ENCODE measurements around the gene TBX22. TPM values are rescaled to one million over a fixed set of nuclear protein-coding genes. Genes with fewer than 3 reads are reported as not detected.

Gene TBX22, protein sequence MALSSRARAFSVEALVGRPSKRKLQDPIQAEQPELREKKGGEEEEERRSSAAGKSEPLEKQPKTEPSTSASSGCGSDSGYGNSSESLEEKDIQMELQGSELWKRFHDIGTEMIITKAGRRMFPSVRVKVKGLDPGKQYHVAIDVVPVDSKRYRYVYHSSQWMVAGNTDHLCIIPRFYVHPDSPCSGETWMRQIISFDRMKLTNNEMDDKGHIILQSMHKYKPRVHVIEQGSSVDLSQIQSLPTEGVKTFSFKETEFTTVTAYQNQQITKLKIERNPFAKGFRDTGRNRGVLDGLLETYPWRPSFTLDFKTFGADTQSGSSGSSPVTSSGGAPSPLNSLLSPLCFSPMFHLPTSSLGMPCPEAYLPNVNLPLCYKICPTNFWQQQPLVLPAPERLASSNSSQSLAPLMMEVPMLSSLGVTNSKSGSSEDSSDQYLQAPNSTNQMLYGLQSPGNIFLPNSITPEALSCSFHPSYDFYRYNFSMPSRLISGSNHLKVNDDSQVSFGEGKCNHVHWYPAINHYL
- total RNA-seq, result not detected
- not detected for polyA plus RNA-seq
- long read RNA-seq, donor 1, result 0 reads
- long read RNA-seq, donor 2, result 0 reads
- long read RNA-seq, donor 3, result 0 reads

DNA sequence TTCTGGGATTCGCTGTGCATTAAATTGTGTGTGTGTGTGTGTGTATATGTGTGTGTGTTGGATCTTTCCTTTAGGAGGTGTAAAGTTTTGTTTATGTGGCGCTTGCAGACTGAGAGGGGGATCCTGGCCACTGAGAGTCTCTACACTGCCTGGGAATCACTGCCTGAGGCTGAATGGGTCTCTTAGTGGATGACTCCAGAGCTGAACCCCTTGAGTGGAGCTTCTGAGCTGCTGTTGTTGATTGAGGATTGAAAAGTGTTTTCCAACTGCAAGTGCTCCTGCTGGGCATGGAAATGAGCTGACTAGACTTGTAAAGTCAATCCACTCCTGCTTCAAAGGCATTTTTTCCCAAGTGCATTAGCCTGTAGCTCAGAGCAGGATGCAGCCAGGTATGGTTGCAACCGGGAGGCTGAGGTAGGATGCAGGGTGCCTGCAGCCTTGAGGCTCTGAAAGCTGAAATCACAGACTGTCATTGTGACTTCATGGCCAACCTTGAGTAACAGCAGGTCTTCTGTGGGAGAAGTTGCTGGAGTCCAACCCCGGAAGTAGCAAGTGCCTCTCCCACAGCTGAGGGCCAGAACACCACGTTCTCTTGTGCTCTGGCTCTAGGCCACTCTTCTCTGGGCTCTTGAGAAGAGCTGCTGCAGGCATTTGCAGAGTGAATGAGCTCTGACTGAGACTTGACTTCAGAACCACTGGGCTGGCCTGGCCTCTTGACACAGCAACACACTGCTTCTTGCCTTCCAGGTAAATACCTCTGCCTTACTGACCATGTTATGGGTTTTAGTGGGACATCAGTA, at the start of gene TBX22:
TSS of gene TBX22 (plus strand) at position 613 of the 800 bp plus-strand sequence. CDS start 7,517 bp downstream, outside the sequence.
- intact Hi-C loops (cut with DNase I), result no loop called here
- Histone ChIP-seq H3K4me1 (no peaks in the 10 kb centered on the region), H3K27me3 (peaks cover 0 to 17% (median 0%) of the 10 kb centered on the region in 9 donors), H3K36me3 (no peaks in the 10 kb centered on the region), H3K27ac (no peak within 1 kb of the TSS), H3K9me3 (no peaks in the 10 kb centered on the region), H3K4me3 (no peak within 1 kb of the TSS)
- peak in 1 of 4 donors; percentile 68 for ATAC-seq
- DNase-seq, result no peak
- TF ChIP-seq, protein P1, sequence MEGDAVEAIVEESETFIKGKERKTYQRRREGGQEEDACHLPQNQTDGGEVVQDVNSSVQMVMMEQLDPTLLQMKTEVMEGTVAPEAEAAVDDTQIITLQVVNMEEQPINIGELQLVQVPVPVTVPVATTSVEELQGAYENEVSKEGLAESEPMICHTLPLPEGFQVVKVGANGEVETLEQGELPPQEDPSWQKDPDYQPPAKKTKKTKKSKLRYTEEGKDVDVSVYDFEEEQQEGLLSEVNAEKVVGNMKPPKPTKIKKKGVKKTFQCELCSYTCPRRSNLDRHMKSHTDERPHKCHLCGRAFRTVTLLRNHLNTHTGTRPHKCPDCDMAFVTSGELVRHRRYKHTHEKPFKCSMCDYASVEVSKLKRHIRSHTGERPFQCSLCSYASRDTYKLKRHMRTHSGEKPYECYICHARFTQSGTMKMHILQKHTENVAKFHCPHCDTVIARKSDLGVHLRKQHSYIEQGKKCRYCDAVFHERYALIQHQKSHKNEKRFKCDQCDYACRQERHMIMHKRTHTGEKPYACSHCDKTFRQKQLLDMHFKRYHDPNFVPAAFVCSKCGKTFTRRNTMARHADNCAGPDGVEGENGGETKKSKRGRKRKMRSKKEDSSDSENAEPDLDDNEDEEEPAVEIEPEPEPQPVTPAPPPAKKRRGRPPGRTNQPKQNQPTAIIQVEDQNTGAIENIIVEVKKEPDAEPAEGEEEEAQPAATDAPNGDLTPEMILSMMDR (IDR thresholded peaks at IDR 0.05), result no peak
- TF ChIP-seq POLR2A (IDR thresholded peaks at IDR 0.05), result no peak
- 31 to 37% (median 36%) methylated on average over 4 to 5 of the region's 5 CpGs for WGBS, 4 donors

DNA sequence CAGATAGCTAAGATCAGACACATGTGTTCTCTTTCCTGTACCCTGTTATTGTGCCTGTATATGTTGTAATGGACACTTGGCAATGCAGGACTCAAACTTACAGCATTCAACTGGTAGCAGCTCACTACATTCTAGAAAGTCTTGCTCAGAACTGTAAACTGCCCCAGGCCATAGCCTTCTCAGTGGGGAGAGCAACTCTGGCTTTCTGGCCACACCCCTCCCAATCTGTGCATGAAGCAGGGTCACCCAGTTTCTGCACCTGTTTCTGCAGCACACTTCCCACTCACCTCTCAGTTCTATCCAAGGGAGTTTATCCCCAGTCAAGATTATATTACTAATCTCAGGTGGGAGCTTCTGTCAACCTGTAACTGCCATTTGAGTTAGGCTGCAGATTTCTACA, 38.9 kb upstream of the TBX22 start:
- intact Hi-C loops (cut with DNase I), result no loop called here
- H3K36me3 ChIP-seq, result no peaks in the 10 kb centered on the region

DNA sequence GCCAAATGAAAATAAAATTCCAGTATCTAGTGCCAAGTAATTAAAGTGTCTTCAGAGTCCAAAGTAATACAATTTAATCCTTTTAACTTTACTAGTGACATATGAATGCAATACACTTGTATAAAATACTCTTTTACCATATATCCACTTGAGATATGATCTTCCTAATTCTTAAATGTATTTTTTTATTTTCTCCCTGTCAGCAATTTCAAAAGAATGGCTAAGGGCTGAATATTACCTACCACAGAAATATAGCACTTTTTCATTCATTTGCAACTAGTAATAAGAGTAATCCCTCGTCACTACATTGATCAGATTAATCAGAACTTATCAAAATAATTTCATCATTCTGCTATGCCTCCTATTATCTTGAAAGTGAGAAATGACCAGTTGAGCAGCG, 10.1 kb upstream of the TBX22 start:
- no peak for TF ChIP-seq POLR2A (IDR thresholded peaks at IDR 0.05)
- TF ChIP-seq, protein P1 (IDR thresholded peaks at IDR 0.05), result no peak
- Histone ChIP-seq H3K27ac (no peak overlapping the region), H3K9me3 (no peaks in the 10 kb centered on the region), H3K4me1 (no peaks in the 10 kb centered on the region), H3K36me3 (no peaks in the 10 kb centered on the region), H3K27me3 (peaks cover 0 to 5% (median 0%) of the 10 kb centered on the region in 9 donors), H3K4me3 (no peak overlapping the region)
- DNase-seq (no peak), ATAC-seq (no peak)
- intact Hi-C loops (cut with DNase I), result no loop called here
- WGBS, 4 donors, result 38 to 53% (median 42%) methylated on average over 2 of the region's 2 CpGs

More for the DNA sequence above, 38.9 kb upstream of the TBX22 start:
- ATAC-seq (no peak), DNase-seq (no peak)
- H3K4me3 ChIP-seq, result no peak overlapping the region
- H3K9me3 ChIP-seq, result peaks cover 0 to 9% (median 0%) of the 10 kb centered on the region in 12 donors
- no peaks in the 10 kb centered on the region for H3K4me1 ChIP-seq
- H3K27ac ChIP-seq, result no peak overlapping the region
- no peaks in the 10 kb centered on the region for H3K27me3 ChIP-seq
- no peak for TF ChIP-seq POLR2A (IDR thresholded peaks at IDR 0.05)
- TF ChIP-seq, protein P1 (IDR thresholded peaks at IDR 0.05), result no peak

DNA sequence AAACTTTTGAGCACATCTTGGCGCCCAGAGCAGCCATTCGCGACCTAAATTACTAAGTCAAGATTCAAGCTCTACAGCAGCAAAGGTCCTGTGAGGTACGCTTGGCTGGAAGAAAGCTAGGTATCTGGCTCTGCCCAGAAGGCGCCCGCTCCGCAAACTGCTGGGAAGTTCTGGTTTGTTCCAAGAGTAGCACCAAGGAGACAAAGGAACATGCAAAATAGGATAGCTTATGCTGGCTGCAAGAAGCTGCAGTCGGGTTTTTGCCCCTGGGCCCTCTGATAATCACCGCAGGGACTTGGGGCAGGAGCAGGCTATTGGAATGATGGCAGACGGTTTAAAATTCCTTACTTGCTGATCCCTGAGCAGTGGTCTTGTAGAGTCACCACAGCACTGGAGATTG, 3.0 kb upstream of the TBX22 start:
- no peak overlapping the region for H3K4me3 ChIP-seq
- intact Hi-C loops (cut with DNase I), result no loop called here
- no peaks in the 10 kb centered on the region for H3K4me1 ChIP-seq
- DNase-seq (no peak), ATAC-seq (no peak)
- TF ChIP-seq, protein P1 (IDR thresholded peaks at IDR 0.05), result no peak
- no peak for TF ChIP-seq POLR2A (IDR thresholded peaks at IDR 0.05)
- no peaks in the 10 kb centered on the region for H3K36me3 ChIP-seq
- no peaks in the 10 kb centered on the region for H3K9me3 ChIP-seq
- WGBS, 4 donors, result 68 to 77% (median 69%) methylated on average over 10 of the region's 10 CpGs
- no peak overlapping the region for H3K27ac ChIP-seq
- peaks cover 0 to 17% (median 0%) of the 10 kb centered on the region in 9 donors for H3K27me3 ChIP-seq
